ENCODE measurements around the gene REEP3. TPM values are rescaled to one million over a fixed set of nuclear protein-coding genes. Genes with fewer than 3 reads are reported as not detected.

REEP3 gene
- total and polyA plus RNA-seq, 7 donors = 6.5 to 18.4 (median 16.1) TPM

DNA sequence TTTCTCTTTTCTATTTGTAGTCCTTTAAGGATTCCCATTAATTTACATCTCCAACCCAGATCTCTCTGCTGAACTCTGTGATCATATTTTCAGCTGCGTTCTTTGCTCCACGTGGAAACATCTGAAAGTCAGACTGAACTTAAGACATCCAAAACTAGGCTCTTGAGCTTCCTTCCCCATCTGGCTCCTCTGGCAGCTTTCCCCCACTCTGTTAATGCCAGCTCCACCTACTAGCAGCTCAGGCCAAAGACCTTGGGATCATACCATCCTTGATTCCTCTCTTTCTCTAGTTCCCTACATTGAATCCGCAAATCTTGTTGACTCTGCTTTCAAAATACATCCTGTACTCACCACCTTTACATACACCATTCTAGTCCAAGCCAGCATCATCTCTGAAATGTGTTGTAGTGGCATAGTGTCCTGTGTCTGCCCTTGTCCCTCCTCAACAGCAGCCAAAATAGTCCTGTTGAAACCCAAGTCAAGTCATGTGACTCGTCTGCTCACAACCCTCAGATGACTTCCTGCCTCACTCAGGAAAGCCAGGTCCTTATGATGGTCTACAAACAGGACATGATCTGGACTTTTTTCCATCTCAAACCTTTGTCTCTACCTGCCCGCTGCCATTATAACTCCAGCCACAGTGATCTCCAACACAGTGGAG, 7.0 kb downstream of the REEP3 start:
- intact Hi-C loops (cut with DNase I) = loop anchor here in 1 of 2 donors (10.0 kb wide), 2 partner anchors 97 to 187 kb away; no protein-coding TSS in a partner anchor
- Histone ChIP-seq H3K27me3 (ENCODE audit: insufficient read depth in 3 of 3, low read length in 2 of 3) (no peaks in the 10 kb centered on the region), H3K36me3 (ENCODE audit: insufficient read depth in 1 of 2, low read depth in 1 of 2) (no peaks in the 10 kb centered on the region), H3K9me3 (no peaks in the 10 kb centered on the region), H3K4me1 (peaks cover 18% of the 10 kb centered on the region), H3K27ac (no peak overlapping the region), H3K4me3 (no peak overlapping the region)
- ATAC-seq (peak; percentile 37 to 64 (median 51)), DNase-seq (no peak)
- WGBS, 3 donors = 58 to 78% (median 63%) methylated on average over 5 of the region's 5 CpGs
- TF ChIP-seq, protein P1, sequence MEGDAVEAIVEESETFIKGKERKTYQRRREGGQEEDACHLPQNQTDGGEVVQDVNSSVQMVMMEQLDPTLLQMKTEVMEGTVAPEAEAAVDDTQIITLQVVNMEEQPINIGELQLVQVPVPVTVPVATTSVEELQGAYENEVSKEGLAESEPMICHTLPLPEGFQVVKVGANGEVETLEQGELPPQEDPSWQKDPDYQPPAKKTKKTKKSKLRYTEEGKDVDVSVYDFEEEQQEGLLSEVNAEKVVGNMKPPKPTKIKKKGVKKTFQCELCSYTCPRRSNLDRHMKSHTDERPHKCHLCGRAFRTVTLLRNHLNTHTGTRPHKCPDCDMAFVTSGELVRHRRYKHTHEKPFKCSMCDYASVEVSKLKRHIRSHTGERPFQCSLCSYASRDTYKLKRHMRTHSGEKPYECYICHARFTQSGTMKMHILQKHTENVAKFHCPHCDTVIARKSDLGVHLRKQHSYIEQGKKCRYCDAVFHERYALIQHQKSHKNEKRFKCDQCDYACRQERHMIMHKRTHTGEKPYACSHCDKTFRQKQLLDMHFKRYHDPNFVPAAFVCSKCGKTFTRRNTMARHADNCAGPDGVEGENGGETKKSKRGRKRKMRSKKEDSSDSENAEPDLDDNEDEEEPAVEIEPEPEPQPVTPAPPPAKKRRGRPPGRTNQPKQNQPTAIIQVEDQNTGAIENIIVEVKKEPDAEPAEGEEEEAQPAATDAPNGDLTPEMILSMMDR (IDR thresholded peaks at IDR 0.05) = no peak

DNA sequence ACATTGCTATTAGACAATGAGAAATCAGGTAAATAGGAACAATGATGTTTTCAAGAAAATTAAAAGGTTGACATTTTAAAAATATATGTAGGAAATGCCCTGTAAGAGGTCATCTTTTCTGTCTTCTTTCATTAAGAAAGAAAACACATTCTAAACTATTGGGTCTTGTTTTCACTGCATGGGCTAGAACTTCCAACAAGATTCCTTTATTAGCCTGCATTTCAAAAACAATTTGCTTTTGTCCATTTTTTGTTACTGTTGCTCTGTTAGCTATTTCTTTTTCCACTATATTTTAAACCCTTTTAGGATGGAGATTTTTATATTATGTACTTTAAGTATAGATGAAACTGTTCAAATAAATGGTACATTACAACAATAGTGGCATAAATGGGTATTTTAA, 9.2 kb downstream of the REEP3 start:
- no peaks in the 10 kb centered on the region for H3K36me3 ChIP-seq (ENCODE audit: insufficient read depth in 1 of 2, low read depth in 1 of 2)
- H3K4me1 ChIP-seq = peaks cover 11% of the 10 kb centered on the region
- intact Hi-C loops (cut with DNase I) = no loop called here
- TF ChIP-seq, protein P1 (IDR thresholded peaks at IDR 0.05) = no peak
- ATAC-seq = no peak
- no peaks in the 10 kb centered on the region for H3K27me3 ChIP-seq (ENCODE audit: insufficient read depth in 3 of 3, low read length in 2 of 3)
- no peak overlapping the region for H3K27ac ChIP-seq
- H3K9me3 ChIP-seq = no peaks in the 10 kb centered on the region
- H3K4me3 ChIP-seq = no peak overlapping the region
- DNase-seq = no peak

DNA sequence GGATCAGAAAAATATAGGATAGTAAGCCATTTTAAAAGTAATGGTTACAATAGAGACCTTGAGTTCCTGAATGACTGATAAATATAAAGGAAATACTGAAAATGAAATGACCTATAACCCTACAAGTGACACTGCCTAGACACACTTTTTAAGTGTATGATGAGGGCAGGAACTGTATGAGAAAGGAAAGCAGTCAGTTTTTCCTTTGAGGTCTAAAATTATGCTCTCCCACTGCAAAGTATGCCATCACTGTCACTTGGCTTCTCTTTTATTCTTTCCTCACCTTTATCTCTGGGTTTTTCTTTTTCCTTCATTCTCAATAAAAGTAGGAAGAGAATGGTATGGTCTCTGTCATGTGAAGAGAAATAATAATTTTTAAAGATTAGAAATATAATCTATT, 13.5 kb downstream of the REEP3 start:
- H3K27ac ChIP-seq = no peak overlapping the region
- no peaks in the 10 kb centered on the region for H3K27me3 ChIP-seq (ENCODE audit: insufficient read depth in 3 of 3, low read length in 2 of 3)
- TF ChIP-seq, protein P1 (IDR thresholded peaks at IDR 0.05) = no peak
- no peak overlapping the region for H3K4me3 ChIP-seq
- ATAC-seq = no peak
- intact Hi-C loops (cut with DNase I) = no loop called here
- no peak for DNase-seq
- peaks cover 7% of the 10 kb centered on the region for H3K4me1 ChIP-seq
- H3K9me3 ChIP-seq = no peaks in the 10 kb centered on the region
- H3K36me3 ChIP-seq (ENCODE audit: insufficient read depth in 1 of 2, low read depth in 1 of 2) = no peaks in the 10 kb centered on the region

DNA sequence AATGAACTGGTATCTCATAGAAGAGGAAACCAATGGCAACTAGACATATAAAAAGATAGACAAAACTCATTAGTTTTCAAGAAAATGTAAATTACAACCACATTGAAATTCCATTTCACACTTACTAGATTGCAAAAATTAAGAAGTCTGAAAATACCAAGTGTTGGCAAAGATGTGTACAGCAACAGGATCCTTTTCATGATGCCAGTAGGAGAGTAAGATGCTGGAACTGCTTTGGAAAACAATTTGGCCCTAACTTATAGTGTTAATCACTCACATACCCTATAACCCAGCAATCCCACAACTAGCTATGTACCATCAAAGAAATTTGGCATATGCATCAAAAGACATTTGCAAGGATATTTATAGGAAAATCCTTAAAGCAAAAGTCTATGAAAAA, 15.5 kb downstream of the REEP3 start:
- TF ChIP-seq, protein P1 (IDR thresholded peaks at IDR 0.05) = no peak
- intact Hi-C loops (cut with DNase I) = no loop called here

DNA sequence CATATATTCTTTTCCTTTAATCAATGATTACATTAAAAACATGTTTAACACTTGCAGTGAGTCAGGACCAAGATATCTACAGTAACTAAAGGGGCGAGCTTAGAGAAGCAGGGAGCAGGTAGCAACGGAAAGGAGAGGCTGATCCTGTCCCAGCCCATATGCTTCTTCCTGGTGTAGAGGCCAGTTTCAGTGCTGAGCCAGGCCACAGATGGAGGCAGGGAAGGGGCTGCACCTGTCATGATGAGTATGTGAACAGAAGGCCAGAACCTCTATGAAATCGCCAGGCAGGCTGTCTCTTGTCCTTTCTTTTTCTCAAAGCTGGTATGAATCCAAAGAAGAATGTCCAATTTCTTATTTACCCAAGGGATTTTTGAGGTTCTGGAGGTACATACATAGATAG, 16.3 kb downstream of the REEP3 start:
- intact Hi-C loops (cut with DNase I) = no loop called here

More for the DNA sequence above, 15.5 kb downstream of the REEP3 start:
- ATAC-seq = no peak
- no peak overlapping the region for H3K27ac ChIP-seq
- no peak overlapping the region for H3K4me3 ChIP-seq
- DNase-seq = no peak
- no peaks in the 10 kb centered on the region for H3K36me3 ChIP-seq (ENCODE audit: insufficient read depth in 1 of 2, low read depth in 1 of 2)
- no peaks in the 10 kb centered on the region for H3K9me3 ChIP-seq
- no peaks in the 10 kb centered on the region for H3K27me3 ChIP-seq (ENCODE audit: insufficient read depth in 3 of 3, low read length in 2 of 3)
- H3K4me1 ChIP-seq = peaks cover 7% of the 10 kb centered on the region

More for the DNA sequence above, 16.3 kb downstream of the REEP3 start:
- 44 to 73% (median 53%) methylated on average over 3 of the region's 3 CpGs for WGBS, 3 donors
- DNase-seq (no peak), ATAC-seq (peak in 3 of 4 donors; percentile 41 to 65 (median 47))
- Histone ChIP-seq H3K36me3 (ENCODE audit: insufficient read depth in 1 of 2, low read depth in 1 of 2) (no peaks in the 10 kb centered on the region), H3K4me3 (no peak overlapping the region), H3K27me3 (ENCODE audit: insufficient read depth in 3 of 3, low read length in 2 of 3) (no peaks in the 10 kb centered on the region), H3K27ac (peak overlapping the region; percentile 39), H3K4me1 (peaks cover 7% of the 10 kb centered on the region), H3K9me3 (no peaks in the 10 kb centered on the region)
- TF ChIP-seq, protein P1 (IDR thresholded peaks at IDR 0.05) = no peak

All from psoas muscle (tissue), 8 donors.